Spinal cord (tissue), 10 donors: ENCODE measurements around the gene TNIP1. TPM values are rescaled to one million over a fixed set of nuclear protein-coding genes. Genes with fewer than 3 reads are reported as not detected.

Experiments
- DNase-seq, 6 donors: peaks; one replicate each; pipeline versions ENCODE4 v3.0.0 to v3.0.0-alpha.2; 2013 to 2015; ENCODE audit warnings: low spot score in 6 of 6, low read depth in 4 of 6
- H3K27ac ChIP-seq: one replicate; pipeline ENCODE4 v1.5.1; 2013; ENCODE audit warnings: low read depth, low read length, control low read depth
- H3K27me3 ChIP-seq: one replicate; pipeline ENCODE4 v1.6.1; 2013; ENCODE audit warnings: low read length; ENCODE audit not compliant: control insufficient read depth, insufficient read depth
- H3K36me3 ChIP-seq: one replicate; pipeline ENCODE4 v1.6.1; 2013; ENCODE audit warnings: low read length; ENCODE audit not compliant: control insufficient read depth, insufficient read depth
- H3K4me1 ChIP-seq: one replicate; pipeline ENCODE4 v1.6.1; 2013; ENCODE audit warnings: low read length; ENCODE audit not compliant: control insufficient read depth, insufficient read depth
- H3K4me3 ChIP-seq: one replicate; pipeline ENCODE4 v1.5.1; 2013; ENCODE audit warnings: low read depth, low read length, control low read depth
- H3K9me3 ChIP-seq: one replicate; pipeline ENCODE4 v1.6.1; 2013; ENCODE audit warnings: low read length; ENCODE audit not compliant: control insufficient read depth, insufficient read depth
- whole genome bisulfite sequencing: methylation state at CpG from one replicate; pipeline ENCODE4 v1.1.5; 2013; ENCODE audit warnings: missing lambda C conversion rate; ENCODE audit not compliant: insufficient coverage; 5-methylcytosine and 5-hydroxymethylcytosine counted together
- polyA plus RNA-seq, 2 donors: library from polyadenylated mRNA; unstranded; fragments of 120-200 nt; gene quantifications; one replicate each; pipeline ENCODE4 v1.2.1, GENCODE V29; 2013; ENCODE audit not compliant: insufficient read length in 2 of 2
- total RNA-seq, 2 donors: library from RNA; depleted of rRNA in 1 of 2; stranded (reverse); fragments of 120-200 nt in 1 of 2; fragments of >200 nt in 1 of 2; gene quantifications; one replicate each; pipeline versions ENCODE4 v1.2.3 to v1.2.4, GENCODE V29; 2013 to 2014
- donor health status: healthy.

TNIP1 gene
- total and polyA plus RNA-seq, 4 donors: 25.5 to 63.7 (median 52.4) TPM

DNA sequence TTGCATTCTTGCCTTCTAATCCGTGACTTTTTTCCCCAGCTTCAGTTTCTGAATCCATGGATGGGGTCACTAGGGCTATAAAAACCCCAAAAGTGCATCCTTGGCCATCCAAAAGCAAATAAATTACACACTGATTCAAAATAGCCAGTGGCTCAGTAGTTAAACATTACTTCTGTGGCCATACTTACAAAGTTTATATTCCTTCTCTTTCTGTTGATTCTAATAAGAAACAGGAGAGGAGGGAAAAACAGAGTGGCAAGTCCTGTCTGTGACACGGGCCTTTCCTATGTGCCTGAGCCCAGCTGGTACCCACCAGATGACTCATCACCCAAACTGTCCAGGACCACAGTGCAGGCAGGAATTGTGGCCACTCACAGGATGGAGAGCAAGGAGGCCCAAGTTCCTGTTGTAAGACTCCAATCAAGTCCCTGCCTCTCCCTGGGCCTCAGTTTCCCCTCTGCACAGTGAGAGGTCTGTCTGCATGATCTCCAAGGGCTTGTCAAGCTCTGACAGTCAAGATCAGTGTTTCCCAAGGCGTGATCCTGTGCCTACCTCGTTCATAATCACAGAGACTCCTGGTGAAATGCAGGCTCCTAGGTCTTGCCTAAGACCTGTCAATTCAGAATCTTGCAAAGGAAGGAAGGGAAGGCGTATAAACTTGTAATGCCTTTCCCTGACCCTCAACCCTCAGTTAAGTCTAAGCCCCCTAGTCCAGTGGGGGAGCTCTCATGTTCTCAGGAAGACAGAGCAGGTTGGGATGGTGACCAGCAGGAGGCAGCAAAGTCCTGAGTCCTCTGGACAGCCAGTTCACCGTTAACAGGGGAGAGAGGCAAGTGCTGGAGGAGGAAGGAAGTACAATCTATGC is 29.5 kb downstream of the TNIP1 start:
- DNase-seq: peak in 4 of 6 donors; percentile 41 to 83 (median 64)
- Histone ChIP-seq H3K27me3 (no peaks in the 10 kb centered on the region), H3K9me3 (no peaks in the 10 kb centered on the region), H3K4me3 (no peak overlapping the region), H3K36me3 (peaks cover 28% of the 10 kb centered on the region), H3K27ac (no peak overlapping the region), H3K4me1 (peaks cover 5% of the 10 kb centered on the region)
- 94% methylated on average over 3 of the region's 6 CpGs for whole genome bisulfite sequencing

DNA sequence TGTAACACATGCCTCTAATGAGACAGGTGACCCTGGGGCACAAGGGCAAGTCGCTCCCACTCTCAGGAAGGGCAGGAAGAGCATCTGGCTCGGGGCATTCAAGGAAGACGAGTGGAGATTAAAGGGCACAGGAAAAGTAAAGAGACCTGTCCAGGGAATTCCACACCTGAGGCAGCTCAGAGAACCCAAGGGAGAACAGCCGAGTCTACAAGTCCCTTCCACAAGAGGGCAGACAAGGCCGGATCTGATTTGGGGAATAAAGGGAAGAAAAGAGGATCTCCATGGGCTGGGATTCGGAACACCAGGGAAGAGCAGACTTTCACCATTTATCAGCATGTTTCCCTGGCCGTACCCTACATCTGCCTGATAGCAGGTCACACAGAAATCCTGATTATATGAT is 32.3 kb downstream of the TNIP1 start:
- no peak overlapping the region for H3K27ac ChIP-seq
- peaks cover 5% of the 10 kb centered on the region for H3K4me1 ChIP-seq
- H3K36me3 ChIP-seq: peaks cover 38% of the 10 kb centered on the region
- H3K27me3 ChIP-seq: no peaks in the 10 kb centered on the region
- H3K9me3 ChIP-seq: no peaks in the 10 kb centered on the region
- no peak overlapping the region for H3K4me3 ChIP-seq
- 75% methylated on average over 5 of the region's 7 CpGs for WGBS
- peak in 1 of 6 donors; percentile 15 for DNase-seq

DNA sequence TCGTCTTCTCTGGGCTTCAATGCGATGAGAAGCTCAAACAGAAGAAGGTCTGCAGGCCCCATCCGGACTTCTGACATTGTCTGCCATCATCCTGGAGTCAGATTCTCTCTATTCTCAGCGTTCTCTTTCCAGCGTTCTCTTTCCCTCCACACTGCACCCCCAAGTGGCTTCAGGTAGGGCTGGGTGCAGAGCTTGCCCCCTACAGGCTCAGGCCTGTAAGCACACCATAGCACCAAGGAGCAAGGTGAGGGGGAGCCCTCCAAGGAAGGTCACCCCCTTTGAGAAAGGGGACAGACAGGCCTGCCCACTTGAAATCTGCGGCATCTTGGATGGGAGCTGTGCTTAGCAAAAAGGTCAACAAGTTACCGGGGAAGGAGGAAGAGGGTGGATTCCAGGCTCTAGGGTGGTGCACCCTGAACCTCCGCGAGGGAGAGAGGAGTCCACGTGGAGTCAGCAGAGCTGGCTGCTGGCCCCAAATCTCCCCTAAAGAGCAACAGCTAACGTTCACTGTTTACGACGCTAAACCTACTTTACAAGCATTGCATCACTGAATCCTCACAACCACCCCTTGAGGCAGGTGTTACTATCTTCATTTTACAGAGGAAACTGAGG is 32.9 kb downstream of the TNIP1 start:
- no peak overlapping the region for H3K27ac ChIP-seq
- H3K27me3 ChIP-seq: no peaks in the 10 kb centered on the region
- peaks cover 39% of the 10 kb centered on the region for H3K36me3 ChIP-seq
- 78% methylated on average over 10 of the region's 13 CpGs for WGBS
- no peak overlapping the region for H3K4me3 ChIP-seq
- peaks cover 5% of the 10 kb centered on the region for H3K4me1 ChIP-seq
- DNase-seq: peak in 1 of 6 donors; percentile 12
- H3K9me3 ChIP-seq: no peaks in the 10 kb centered on the region

DNA sequence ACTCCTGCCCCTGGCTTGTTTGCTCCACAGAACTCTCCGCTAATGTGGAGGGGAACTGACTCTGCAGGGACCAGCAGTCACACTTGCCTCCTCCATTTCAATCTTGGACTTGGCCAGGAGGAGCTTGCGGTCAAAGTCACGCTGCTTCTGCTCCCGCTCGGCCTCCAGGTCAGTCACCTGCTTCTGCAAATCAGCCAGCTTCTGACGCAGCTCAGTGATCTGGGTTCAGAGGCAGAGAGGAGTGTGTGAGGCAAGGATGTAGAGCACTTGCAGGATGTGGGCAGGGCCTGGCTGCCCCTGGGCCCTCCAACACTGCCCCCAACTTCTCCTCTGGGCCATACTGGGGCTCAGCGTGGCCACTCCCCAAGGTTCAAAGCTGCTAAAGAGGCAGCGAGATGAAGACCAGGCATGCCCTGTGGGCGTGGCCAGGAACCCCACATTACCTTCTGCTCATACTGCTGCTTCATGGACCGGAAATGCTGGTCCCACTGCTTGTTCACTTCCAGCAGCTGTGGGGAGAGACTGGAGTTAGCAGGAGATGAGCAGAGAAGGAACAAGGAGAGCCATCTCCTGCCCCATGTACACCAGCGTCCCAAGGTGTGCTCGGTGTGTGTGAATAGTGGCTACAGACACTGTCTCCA is 38.3 kb downstream of the TNIP1 start:
- Histone ChIP-seq H3K27me3 (no peaks in the 10 kb centered on the region), H3K4me1 (peaks cover 28% of the 10 kb centered on the region), H3K4me3 (no peak overlapping the region), H3K27ac (no peak overlapping the region), H3K9me3 (no peaks in the 10 kb centered on the region), H3K36me3 (peaks cover 40% of the 10 kb centered on the region)
- WGBS: 99% methylated on average over 8 of the region's 12 CpGs
- no peak for DNase-seq

DNA sequence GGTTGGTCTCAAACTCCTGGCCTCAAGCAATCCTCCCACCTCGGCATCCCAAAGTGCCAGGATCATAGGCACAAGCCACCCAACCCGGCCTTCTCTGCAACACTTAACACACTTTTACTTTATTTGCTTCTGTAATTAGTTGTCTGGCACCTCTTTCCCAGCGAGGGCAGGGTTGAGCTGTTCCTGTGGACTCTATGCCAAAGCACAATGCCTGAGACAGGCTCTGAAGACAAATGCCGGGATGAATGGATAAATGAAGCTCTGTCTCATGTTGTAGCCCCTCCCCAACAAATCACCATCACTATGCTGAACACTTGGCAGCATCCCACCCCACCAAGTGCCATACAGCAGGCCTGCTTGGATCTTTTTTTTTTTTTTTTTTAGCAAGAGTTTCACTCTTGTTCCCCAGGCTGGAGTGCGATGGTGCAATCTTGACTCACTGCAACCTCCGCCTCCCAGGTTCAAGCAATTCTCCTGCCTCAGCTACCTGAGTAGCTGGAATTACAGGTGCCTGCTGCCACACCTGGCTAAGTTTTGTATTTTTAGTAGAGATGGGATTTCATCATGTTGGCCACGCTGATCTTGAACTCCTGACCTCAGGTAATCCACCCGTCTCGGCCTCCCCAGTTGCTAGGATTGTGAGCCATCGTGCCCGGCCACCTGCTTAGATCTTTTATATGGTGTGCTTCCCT is 39.1 kb downstream of the TNIP1 start:
- Histone ChIP-seq H3K27ac (no peak overlapping the region), H3K36me3 (peaks cover 39% of the 10 kb centered on the region), H3K4me1 (peaks cover 32% of the 10 kb centered on the region), H3K27me3 (no peaks in the 10 kb centered on the region), H3K9me3 (no peaks in the 10 kb centered on the region), H3K4me3 (no peak overlapping the region)
- 60% methylated on average over 6 of the region's 11 CpGs for WGBS
- peak in 3 of 6 donors; percentile 31 to 79 (median 58) for DNase-seq

DNA sequence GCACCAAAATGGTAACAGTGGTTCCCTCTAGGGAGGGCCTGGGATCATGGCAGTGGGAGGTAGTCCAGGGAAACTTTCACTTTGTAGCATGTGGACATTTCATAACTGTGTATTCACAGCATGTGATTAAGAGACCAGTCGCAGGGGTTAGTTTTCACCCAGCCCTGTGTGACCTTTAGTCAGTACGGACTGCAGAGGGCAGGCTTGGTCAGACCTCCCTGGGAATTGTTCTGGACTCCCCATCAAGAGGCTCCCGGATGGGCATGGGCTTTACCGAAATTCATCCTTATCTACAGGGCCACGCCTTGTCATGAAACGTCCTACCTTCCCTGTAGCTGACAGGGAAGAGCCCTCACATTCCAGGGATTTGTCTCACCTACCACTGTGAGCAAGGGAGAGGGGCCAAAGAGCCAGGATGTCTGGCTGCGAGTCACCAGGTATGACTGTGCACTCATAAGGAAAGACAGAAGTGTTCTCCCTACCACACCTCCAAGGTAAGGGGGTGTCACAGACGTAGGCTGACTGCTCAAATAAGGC is 40.6 kb downstream of the TNIP1 start:
- no peak overlapping the region for H3K27ac ChIP-seq
- 92% methylated on average over 7 of the region's 8 CpGs for WGBS
- peaks cover 42% of the 10 kb centered on the region for H3K36me3 ChIP-seq

DNA sequence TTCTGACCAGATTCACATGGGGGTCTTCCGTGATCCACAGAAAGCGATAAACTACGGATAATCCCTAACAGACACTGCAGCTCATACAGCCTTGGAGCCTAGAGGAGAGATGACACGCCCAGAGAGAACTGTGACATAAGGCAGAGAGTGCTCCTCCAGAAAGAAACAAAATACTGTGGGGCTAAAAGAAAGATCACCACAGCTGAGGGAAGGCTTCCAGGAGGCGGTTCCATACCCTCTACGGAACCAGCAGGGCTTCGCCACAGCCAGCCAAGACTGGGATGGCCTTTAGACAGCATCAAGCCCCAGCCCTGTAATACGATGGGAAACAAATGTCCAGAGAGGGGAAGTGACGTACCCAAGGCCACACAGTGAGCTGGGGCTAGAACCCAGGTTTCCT is 41.2 kb downstream of the TNIP1 start:
- WGBS: 94% methylated on average over 5 of the region's 9 CpGs
- Histone ChIP-seq H3K27me3 (no peaks in the 10 kb centered on the region), H3K4me1 (peaks cover 32% of the 10 kb centered on the region), H3K9me3 (no peaks in the 10 kb centered on the region), H3K36me3 (peaks cover 42% of the 10 kb centered on the region), H3K27ac (no peak overlapping the region), H3K4me3 (no peak overlapping the region)
- no peak for DNase-seq

More for the DNA sequence above, 40.6 kb downstream of the TNIP1 start:
- H3K9me3 ChIP-seq: no peaks in the 10 kb centered on the region
- H3K4me3 ChIP-seq: no peak overlapping the region
- H3K4me1 ChIP-seq: peaks cover 32% of the 10 kb centered on the region
- no peak for DNase-seq
- no peaks in the 10 kb centered on the region for H3K27me3 ChIP-seq

DNA sequence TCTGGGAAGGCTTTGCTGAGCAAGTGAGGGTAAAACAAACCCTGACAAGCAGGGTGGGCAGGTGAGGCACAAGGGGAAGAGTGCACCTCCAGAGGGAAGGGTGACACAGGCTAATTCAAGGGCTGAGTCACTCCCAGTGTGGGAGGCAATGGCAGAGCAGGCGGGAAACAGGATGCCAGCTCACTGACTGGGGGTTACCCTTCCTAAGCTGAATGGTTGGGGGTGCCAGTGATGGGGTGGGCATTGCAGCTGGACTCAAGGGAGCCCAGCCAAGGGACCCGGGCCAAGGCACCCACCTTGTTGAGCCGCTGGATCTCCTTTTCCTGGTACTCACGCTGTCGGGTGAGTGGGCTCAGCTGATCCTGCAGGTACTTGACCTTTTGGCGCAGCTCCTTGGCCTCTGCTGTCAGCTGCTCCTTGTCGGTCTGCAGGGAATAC is 42.0 kb downstream of the TNIP1 start:
- no peak overlapping the region for H3K4me3 ChIP-seq
- 94% methylated on average over 6 of the region's 7 CpGs for WGBS

DNA sequence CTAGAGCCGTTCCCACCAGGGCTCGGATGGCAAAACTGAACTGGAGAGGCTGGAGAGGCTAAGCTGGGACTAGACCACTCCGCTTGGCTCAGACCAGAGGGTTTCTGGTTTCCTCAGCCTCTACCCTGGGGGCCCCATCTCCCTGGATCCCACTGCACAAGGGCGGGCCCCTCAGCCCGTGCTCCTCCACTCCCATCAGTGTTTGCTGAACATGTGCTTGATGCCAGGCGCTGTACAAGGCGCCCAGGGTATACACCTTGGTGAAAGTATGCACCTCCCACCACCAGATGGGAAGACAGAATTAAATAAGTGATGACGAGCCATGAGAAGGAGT is 42.5 kb downstream of the TNIP1 start:
- Histone ChIP-seq H3K27me3 (no peaks in the 10 kb centered on the region), H3K27ac (peak overlapping the region; percentile 22), H3K36me3 (peaks cover 53% of the 10 kb centered on the region), H3K9me3 (no peaks in the 10 kb centered on the region), H3K4me3 (no peak overlapping the region), H3K4me1 (peaks cover 32% of the 10 kb centered on the region)
- 68% methylated on average over 7 of the region's 8 CpGs for WGBS
- no peak for DNase-seq

More for the DNA sequence above, 42.0 kb downstream of the TNIP1 start:
- no peaks in the 10 kb centered on the region for H3K27me3 ChIP-seq
- no peaks in the 10 kb centered on the region for H3K9me3 ChIP-seq
- DNase-seq: no peak
- peaks cover 49% of the 10 kb centered on the region for H3K36me3 ChIP-seq
- H3K27ac ChIP-seq: no peak overlapping the region
- peaks cover 32% of the 10 kb centered on the region for H3K4me1 ChIP-seq
